Erythroblast (primary cell): ENCODE measurements around the gene NECTIN4.
A peak's percentile ranks its signal among the peaks of the same experiment; 100 is the strongest.
"Not testable (repeated sequence)": the region's sequence is repeated elsewhere in the genome, so short reads cannot be mapped to it uniquely, and the experiment has no call there.

Source experiments
- DNase-seq, 2 experiments: peaks; one replicate each; lab custom pipeline; 2025; lab: John Stamatoyannopoulos, UW
- GATA1 ChIP-seq: IDR thresholded peaks from 2 replicates; pipeline ENCODE4 v1.6.1; 2011; ENCODE audit warnings: low read depth, mild to moderate bottlenecking, control low read depth, low read length, moderate library complexity
- POLR2A ChIP-seq: IDR thresholded peaks from 2 replicates; pipeline ENCODE4 v1.6.1; 2011; ENCODE audit warnings: mild to moderate bottlenecking, low read length

Gene NECTIN4

GRCh38 chr1:161119092-161119903 lies 29.9 kb upstream of the NECTIN4 start:
- TF ChIP-seq POLR2A (peak; percentile 46), GATA1 (no peak)
- peak; percentile 81 for DNase-seq

GRCh38 chr1:161117759-161118581 lies 28.6 kb upstream of the NECTIN4 start, which contains the start of the genes NIT1 and PFDN2:
NIT1 (plus strand) TSS chr1:161118105; CDS start chr1:161118177, 72 bp downstream.
PFDN2 (minus strand) TSS chr1:161118037; CDS start chr1:161118026, 11 bp downstream.
- TF ChIP-seq GATA1, result no peak
- peak; percentile 96 for TF ChIP-seq POLR2A
- DNase-seq, result peak; percentile 91 to 94

- not testable (repeated sequence) for DNase-seq
Observed at GRCh38 chr1:161115961-161116360, 26.6 kb upstream of the NECTIN4 start.

- DNase-seq, result no peak
Observed at GRCh38 chr1:161115132-161115711, 25.9 kb upstream of the NECTIN4 start.

GRCh38 chr1:161114556-161114955 lies 25.2 kb upstream of the NECTIN4 start:
- no peak for DNase-seq
- no peak for TF ChIP-seq POLR2A
- no peak for TF ChIP-seq GATA1

More at GRCh38 chr1:161115132-161115711, 25.9 kb upstream of the NECTIN4 start:
- TF ChIP-seq GATA1 (no peak), POLR2A (no peak)

GRCh38 chr1:161113915-161114314 lies 24.6 kb upstream of the NECTIN4 start:
- TF ChIP-seq POLR2A (no peak), GATA1 (no peak)
- no peak for DNase-seq

GRCh38 chr1:161111527-161111926 lies 22.2 kb upstream of the NECTIN4 start:
- TF ChIP-seq GATA1 (no peak), POLR2A (no peak)
- DNase-seq, result no peak

GRCh38 chr1:161111117-161111516 lies 21.8 kb upstream of the NECTIN4 start:
- DNase-seq, result no peak
- no peak for TF ChIP-seq POLR2A
- no peak for TF ChIP-seq GATA1

GRCh38 chr1:161106431-161106830 lies 17.1 kb upstream of the NECTIN4 start:
- no peak for DNase-seq
- TF ChIP-seq POLR2A, result no peak
- TF ChIP-seq GATA1, result no peak

GRCh38 chr1:161100556-161100955 lies 11.2 kb upstream of the NECTIN4 start:
- DNase-seq, result no peak
- TF ChIP-seq POLR2A (no peak), GATA1 (no peak)

- no peak for DNase-seq
Observed at GRCh38 chr1:161099090-161099802, 9.9 kb upstream of the NECTIN4 start.

GRCh38 chr1:161098210-161099068 lies 9.1 kb upstream of the NECTIN4 start, which contains the start of gene KLHDC9:
KLHDC9 (plus strand) TSS chr1:161098361; CDS start chr1:161098536, 175 bp downstream.
- TF ChIP-seq GATA1, result no peak
- no peak for TF ChIP-seq POLR2A
- peak; percentile 68 to 71 for DNase-seq

More at GRCh38 chr1:161099090-161099802, 9.9 kb upstream of the NECTIN4 start:
- TF ChIP-seq POLR2A (no peak), GATA1 (no peak)
